GM13976 (cell line): ENCODE measurements around the gene KCNK16.

Experiments used
- DNase-seq: peaks from one replicate; pipeline ENCODE4 v3.0.0; 2012; ENCODE audit warnings: low spot score
- in situ Hi-C: fragments of 300-500 bp; cut with MboI; formaldehyde crosslinking; loops from one replicate; pipeline ENCODE4 v1.12.0; 2022; ENCODE audit warnings: low sequenced_read_pairs, mixed read lengths, inconsistent platforms; ENCODE audit not compliant: unreplicated experiment
- TF ChIP-seq, protein P1 (sequence below): IDR thresholded peaks from 2 replicates; pipeline ENCODE4 v1.5.1; 2012; ENCODE audit warnings: borderline replicate concordance, mild to moderate bottlenecking; ENCODE audit not compliant: insufficient read depth; ENCODE audit errors: extremely low read depth, missing control alignments, control extremely low read depth

The KCNK16 gene

DNA sequence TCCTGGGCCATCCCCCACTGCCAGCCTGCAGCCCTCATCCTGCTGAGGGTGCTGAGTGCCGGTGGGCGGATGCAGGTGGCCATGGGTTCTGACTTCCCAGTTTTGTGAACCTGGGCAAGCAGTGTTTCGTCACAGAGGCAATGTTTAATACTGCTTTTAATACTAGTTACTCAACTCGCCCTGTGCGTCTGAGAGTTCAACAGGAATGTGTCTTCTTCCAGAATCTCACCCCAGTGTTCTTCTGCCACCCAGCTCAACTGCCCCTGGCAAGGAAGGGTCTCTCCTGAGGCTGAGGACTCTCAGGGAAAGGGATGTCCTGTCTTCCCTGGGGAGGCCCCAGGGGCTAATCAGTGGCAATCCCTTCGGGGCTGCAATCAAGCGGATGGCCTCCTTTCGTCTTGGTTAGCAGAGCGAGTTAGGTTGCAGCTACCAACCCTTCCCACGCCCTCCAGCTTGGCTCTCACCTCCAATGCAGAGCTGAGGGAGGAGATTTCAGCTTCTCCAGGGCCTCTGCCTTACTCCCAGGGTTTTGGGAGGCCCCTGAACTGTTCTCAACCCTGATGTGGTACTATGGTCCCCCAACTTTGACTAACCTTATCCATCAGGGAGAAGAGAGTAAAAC, 2.0 kb downstream of the KCNK16 start:
- in situ Hi-C loops = no loop called here
- DNase-seq = no peak
- TF ChIP-seq, protein P1, sequence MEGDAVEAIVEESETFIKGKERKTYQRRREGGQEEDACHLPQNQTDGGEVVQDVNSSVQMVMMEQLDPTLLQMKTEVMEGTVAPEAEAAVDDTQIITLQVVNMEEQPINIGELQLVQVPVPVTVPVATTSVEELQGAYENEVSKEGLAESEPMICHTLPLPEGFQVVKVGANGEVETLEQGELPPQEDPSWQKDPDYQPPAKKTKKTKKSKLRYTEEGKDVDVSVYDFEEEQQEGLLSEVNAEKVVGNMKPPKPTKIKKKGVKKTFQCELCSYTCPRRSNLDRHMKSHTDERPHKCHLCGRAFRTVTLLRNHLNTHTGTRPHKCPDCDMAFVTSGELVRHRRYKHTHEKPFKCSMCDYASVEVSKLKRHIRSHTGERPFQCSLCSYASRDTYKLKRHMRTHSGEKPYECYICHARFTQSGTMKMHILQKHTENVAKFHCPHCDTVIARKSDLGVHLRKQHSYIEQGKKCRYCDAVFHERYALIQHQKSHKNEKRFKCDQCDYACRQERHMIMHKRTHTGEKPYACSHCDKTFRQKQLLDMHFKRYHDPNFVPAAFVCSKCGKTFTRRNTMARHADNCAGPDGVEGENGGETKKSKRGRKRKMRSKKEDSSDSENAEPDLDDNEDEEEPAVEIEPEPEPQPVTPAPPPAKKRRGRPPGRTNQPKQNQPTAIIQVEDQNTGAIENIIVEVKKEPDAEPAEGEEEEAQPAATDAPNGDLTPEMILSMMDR = no peak

DNA sequence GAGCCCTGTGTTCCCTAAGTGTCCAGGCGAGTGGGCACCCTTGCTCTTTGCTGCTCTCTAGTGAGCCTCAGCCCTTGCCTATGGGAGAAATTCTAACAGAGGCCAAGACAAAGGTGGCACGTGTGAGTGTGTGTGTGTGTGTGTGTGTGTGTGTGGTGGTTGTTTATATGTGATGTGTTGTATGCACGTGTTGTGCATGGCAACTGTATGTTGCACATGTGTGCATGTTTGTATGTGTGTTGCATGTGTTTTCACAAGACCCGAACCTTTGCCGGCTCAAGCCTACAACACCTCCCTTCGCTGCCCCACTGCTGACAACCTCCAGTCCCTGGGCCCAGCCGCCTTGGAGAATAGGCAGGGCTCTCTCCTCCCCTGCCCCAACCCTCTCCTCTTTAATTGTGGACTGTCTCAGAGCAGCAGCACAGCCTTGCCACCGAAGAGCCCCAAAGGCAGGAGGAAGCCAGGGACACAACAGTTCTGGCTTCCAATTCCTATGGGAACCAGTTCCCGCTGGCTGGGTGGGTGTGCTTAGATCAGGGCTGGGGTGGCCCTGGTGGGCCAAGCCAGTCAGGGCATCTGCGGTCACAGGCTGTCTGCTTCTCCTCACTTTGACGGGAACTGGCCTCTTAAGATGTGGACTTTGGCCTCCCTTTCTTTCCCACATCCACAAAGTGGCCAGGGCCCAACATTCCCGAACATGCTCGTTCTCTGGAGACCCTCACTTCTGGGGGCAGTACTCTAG, 2.7 kb downstream of the KCNK16 start:
- TF ChIP-seq, protein P1 = no peak
- DNase-seq = no peak
- in situ Hi-C loops = no loop called here

DNA sequence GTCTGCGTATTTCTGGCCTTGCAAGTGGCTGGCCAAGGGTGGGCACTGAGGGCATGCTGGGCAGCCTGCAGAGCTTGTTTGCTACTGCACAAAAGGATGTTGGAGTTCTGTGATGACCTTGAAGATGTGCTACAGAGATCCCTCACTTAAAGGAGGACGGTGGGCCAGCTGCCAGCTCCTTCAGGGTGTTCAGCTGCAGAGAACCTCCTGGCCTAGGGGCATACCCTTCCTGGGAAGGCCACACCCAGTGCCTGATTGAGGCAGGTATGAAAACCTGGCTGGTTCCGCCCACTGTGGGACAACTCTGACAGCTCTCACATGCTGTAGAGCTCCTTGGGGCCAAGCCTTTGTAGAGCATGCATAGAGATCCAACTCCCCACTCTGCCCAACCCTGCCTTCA, 5.2 kb downstream of the KCNK16 start:
- no peak for DNase-seq
- TF ChIP-seq, protein P1 = no peak
- in situ Hi-C loops = no loop called here

DNA sequence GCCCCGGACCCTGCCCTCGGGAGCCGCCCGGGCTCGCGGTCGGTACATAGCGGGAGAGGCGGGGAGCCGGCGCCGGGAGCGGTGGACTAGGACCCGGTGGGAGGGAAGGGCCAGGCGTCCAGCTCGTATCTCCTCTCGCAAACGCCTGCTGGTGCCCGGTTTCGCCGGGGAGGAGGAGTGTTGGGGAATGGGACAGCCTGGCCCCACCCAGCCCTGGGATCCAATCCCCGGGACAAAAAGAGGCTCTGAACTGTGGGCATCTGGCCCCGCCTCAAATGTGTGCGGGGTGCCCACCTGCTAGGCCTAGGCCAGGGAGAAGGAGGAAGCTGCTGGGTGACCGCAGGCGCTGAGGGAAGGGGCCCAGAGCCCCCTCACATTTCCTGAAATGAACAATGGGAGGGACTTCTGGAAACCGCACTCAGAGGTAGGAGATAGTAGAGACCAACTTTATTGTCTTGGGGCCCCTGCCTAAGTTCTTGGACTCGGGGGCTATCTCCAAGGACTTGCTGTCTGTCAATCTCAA, 8.2 kb downstream of the KCNK16 start, which contains the start of gene KCNK17:
Gene KCNK17 (minus strand): TSS at position 147 of the 523 bp plus-strand sequence. CDS start 99 bp downstream, at position 48.
- DNase-seq = no peak
- TF ChIP-seq, protein P1 = no peak
- in situ Hi-C loops = no loop called here

DNA sequence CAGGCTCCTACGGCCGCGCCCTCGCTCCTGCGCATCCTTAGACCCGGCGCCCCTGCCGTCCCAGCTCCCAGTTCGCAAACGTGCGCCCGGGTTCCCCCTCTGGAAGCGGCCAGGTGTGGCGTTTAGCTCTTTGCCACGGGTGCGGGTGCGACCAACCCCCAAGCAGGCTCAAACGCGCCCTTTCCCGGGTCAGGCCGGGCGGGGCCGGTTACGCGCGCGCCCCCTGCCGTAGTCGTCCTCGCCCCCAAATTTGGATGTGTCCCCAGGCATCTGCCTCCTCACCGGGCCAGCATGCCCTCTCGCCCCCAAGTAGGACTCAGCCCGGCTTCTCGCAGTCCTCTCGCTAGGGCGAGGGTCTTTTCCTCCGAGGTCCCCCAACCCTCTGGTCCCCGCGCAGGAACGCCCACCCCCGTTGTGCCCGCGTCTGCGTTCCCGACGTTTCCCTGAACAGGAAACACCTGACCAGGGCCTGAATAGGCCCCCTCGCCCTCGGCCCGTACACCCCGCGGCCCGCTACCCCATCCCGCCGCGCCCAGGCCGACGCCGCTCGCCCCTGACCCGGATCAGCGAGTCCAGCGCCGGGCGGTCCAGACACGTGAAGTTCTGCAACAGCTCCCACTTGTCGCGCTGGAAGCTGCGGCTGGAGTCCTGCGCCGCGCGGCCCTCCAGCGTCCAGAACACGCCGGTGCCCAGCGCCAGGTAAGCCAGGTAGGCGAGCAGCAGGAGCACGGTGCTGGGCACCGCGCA, 8.8 kb downstream of the KCNK16 start:
- TF ChIP-seq, protein P1 = no peak
- in situ Hi-C loops = no loop called here
- no peak for DNase-seq

DNA sequence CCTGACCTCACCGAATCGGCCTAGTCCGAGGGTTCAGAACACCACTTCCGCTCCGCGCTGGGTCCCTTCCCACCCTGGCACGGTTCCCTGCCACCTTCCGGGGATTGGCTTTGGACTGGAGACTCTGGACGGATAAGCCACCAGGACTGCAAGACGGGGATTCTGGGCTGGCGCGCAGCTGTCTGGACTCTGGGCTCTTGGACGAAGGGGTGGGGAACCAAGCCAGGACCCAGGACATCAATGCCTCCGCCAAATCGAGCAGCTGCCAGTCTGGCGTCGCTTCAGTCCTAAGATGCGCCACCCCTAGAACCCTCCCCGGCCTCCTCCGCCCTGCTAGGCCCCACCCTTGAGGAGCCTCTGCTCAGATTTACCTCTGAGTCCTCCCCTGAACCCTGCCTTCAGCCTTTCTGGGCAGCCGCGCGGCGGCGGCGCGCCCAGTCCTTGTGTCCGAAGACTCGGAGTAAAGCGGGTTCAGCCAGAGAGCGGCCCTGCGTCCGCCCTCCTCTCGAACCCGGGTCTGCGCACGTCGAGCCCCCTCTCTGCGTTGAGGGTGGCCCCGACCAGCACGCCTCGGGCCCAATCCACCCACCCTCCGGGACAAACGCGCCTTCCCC, 9.5 kb downstream of the KCNK16 start:
- in situ Hi-C loops = no loop called here
- no peak for DNase-seq
- TF ChIP-seq, protein P1 = no peak
